Erythroblast (primary cell): ENCODE measurements around the gene MOB3B.

ENCODE experiments used
- GATA1 ChIP-seq: IDR thresholded peaks from 2 replicates; pipeline ENCODE4 v1.6.1; 2011; ENCODE audit warnings: low read depth, mild to moderate bottlenecking, control low read depth, low read length, moderate library complexity
- POLR2A ChIP-seq: IDR thresholded peaks from 2 replicates; pipeline ENCODE4 v1.6.1; 2011; ENCODE audit warnings: mild to moderate bottlenecking, low read length

GRCh38 chr9:27483576-27483975, 46.0 kb downstream of the MOB3B start:
- TF ChIP-seq POLR2A (no peak), GATA1 (no peak)
